ENCODE data around the gene PNLIPRP2.

Gene PNLIPRP2

GRCh38 chr10:116686632-116687031 is 65.9 kb downstream of the PNLIPRP2 start:
- DNase-seq = no peak

DNA sequence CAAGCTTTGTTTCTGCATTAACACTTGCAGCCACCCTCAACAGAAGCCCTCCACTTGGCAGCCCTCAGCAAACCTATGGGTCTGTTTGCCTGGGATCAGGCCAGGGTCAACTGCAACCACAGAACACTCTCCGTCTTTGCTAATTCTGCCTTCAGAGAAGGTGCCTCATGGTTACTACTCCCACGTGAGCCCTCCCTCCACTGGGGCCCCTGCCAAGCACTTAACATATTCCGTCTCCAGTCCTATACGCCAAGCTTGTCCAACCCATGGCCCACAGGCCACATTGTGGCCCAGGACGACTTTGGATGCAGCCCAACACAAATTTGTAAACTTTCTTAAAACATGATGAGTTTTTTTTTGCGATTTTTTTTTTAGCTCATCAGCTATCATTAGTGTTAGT is 66.9 kb downstream of the PNLIPRP2 start:
- no peak for DNase-seq

- DNase-seq = peak; percentile 27
Observed at GRCh38 chr10:116688241-116688711, 67.5 kb downstream of the PNLIPRP2 start.

DNA sequence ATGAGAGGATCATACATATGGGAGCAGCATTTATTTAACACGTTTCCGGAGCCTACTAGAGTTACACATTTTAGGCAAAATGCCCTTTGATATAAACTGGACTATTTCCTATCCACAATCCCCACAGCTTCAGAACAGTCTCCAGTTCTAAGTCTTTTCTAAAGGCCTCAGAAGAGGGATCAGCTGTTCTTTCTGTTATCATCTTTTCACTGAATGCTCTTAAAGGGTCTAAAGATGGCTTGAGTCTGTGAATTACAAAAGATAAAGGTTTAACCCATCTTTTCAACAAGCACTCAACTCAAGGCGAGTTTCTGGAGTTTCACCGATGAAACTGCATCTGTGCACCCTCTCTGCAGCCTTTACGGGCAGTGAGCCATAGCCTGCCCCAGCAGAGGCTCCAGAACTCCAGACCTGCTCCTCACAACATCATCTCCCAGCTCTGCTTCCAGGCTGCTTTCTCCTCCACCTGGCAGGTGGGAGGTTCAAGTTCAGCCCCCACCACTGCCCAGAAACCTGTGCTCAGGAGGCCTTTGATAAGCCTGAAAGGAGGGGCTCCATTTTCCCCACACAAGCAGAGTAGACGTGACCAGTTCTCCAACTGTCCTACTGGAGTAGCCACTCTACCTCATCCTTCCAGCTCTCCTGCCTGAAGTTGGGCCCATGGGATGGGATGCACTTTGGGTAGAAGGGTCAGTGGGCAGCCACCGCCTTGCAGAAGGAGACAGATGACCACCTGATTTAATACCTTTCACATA is 68.2 kb downstream of the PNLIPRP2 start:
- DNase-seq = no peak

DNA sequence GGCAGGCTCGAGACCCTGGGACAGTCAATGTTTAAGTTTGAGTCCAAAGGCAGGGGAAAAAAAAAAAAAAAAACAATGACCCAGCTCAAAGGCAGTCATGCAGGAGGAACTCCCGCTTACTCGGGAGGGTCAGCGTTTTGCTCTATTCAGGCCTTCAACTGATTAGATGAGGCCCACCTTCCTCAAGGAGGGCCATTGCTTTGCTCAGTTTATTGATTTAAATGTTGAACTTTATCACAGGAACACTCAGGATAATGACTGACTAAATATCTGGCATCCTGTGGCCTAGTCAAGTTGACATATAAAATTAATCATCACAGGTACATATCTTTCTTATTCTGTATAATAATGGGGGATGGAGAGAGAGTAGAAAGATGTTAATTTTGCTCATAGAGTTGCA is 69.0 kb downstream of the PNLIPRP2 start:
- DNase-seq = no peak

GRCh38 chr10:116690356-116691322 is 69.9 kb downstream of the PNLIPRP2 start:
- DNase-seq = no peak

DNA sequence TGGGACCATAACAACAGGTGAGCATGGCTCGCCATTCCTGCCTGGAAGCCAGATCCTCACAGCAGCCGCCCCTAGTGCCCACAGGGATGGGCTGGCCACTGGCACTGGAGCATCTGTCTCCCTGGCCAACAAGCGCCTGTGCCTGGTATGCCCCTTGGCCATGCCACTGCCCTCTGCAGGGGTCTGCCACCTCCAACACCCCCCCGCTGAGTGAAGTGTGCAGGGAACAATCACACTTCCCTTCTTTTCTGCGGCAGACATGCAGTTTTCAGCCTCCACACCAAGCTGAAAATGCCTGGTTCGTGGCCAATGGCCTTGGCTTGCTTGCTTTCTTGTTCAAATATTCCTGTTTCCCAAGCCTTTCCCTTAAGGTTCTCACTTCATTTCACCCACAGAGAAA is 70.9 kb downstream of the PNLIPRP2 start:
- no peak for DNase-seq

DNA sequence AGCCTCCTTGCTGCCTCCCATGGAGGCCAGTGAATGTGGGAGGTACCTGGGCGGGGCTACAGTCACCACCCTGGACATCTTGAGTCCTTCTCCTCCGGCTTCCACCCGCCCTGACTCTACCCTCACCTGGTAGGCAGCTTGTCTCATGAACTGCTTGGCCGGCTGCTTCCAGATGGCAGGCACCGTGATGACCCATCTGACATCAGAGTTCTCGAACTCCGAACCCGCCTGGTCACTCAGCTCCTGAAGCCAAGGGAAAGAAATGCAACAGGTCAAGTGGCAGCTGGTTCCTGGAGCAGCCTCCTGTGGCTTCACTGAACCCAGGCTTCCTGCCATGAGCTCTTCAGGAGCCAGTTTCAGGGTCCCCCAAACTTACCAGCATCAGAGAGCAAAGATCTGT is 71.5 kb downstream of the PNLIPRP2 start:
- no peak for DNase-seq

GRCh38 chr10:116694243-116694926 is 73.6 kb downstream of the PNLIPRP2 start:
- no peak for DNase-seq

Data from NCI-H226 (cell line).